DMS 273 (cell line): ENCODE data around the gene EGFLAM.

ENCODE experiments used
- DNase-seq: peaks from one replicate; lab custom pipeline; 2025; ENCODE audit not compliant: unreplicated experiment; lab: John Stamatoyannopoulos, UW

Gene EGFLAM

DNA sequence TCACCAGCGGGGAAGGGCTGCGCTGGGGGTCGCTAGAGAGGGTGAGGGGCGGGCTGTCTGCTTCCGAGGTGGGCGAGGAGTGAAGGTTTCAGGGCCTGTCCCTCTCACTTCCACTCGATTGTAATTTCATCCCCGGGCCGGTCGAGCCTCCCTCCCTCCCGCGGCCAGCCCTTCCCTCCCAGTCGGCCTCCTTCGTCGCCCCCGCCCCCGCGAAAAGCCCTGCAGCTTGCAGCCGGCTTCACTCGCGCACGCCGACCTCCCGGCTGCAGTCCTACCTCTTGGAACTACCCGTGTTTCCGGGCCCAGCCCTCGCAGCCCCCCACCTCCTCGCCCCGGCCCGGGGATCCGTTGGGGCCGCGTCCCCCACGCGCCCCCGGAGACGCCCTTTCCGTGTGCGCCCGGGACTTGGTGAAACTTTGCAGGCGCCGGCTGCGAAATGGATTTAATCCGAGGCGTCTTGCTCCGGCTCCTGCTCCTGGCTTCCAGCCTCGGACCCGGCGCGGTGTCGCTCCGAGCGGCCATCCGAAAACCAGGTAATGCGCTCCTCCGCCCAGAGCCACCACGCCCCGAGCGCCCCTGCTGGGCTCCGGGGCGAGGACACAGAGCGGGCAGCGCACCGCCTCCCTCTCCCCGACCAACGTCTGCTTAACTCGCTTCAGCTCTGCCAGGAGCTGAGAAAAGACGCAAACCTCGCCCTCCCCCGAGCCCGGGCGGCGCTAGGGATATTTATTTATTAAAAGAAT lies at the start of gene EGFLAM:
Gene EGFLAM (plus strand): TSS at position 241 of the 743 bp plus-strand sequence. CDS start 196 bp downstream, at position 437.
- DNase-seq = peak; percentile 85

GRCh38 chr5:38208782-38209378 lies 49.5 kb upstream of the EGFLAM start:
- DNase-seq = peak; percentile 80

DNA sequence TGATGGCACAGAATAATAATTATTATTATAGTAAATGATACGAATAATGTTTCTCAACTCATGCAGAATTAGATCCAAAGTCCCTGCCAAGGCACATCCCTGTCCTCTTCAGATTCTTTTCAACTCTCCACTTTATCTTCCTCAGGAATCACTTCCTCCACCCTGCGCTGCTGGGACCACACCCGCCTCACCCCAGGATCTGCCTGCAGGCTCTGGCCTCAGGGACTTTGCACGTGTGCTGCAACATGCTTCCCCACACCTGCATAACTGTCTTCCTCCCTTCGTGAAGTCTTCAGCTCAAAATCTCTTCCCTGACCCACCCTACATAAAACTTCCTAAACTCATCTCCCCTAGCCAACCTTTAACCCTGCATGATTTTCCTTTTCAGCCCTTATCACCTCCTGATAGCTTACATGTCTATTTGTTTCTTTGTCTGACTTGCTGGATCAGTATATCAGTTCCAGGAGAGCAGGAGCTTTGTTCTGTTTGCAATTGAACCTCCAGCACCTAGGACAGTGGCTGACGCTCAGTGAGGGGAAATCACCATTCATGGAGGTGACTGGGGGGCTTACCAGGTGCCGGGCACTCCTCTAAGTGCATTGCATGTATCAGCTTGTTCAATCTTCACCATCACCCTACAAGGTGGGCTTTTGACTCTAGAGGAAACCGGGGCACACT lies 47.5 kb upstream of the EGFLAM start:
- no peak for DNase-seq

GRCh38 chr5:38211354-38211710 lies 47.0 kb upstream of the EGFLAM start:
- no peak for DNase-seq

GRCh38 chr5:38212307-38212706 lies 46.1 kb upstream of the EGFLAM start:
- no peak for DNase-seq

GRCh38 chr5:38226091-38226490 lies 32.3 kb upstream of the EGFLAM start:
- no peak for DNase-seq

GRCh38 chr5:38228914-38229313 lies 29.4 kb upstream of the EGFLAM start:
- no peak for DNase-seq

- no peak for DNase-seq
These were observed 23.6 kb upstream of the EGFLAM start for GRCh38 chr5:38234737-38235136.

DNA sequence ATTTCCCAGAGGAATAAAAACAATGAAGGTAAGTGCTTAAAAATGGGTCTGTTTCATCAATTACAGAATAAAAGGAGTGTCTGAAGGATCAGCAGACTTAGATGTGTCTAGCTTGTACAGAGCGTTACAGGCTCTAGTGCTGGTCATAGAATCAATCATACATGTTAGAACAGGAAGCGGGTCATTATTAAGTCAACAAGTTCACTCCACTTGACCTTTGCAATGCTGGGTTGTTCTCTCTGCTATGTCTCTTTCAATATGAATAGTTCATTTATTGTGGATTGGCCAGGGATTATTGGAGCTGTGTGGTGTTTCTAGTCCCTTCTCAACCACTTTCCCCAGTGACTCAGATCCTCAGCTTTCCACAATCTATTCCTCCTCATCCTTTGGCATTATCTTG lies 20.7 kb upstream of the EGFLAM start:
- no peak for DNase-seq

- no peak for DNase-seq
These were observed 18.1 kb upstream of the EGFLAM start for GRCh38 chr5:38240212-38240611.

GRCh38 chr5:38241655-38242054 lies 16.7 kb upstream of the EGFLAM start:
- DNase-seq = no peak

DNA sequence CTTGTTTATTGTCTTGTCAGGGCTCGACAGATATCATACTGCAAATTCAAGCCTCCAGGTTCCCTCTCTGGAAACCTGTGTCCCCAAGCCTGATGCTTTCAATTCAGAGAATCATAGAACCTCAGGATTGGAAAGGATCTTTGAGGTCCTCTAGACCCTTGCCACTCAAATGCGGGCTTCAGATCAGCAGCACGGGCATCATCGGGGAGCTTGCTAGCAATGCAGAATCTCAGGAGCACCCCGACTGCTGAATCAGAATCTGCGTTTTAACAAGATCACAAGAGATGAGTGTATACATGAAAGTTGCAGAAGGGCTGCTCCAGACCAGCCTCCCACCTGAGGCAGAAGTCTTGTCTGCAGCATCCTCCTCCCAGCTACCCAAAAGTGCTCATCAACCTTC lies 13.1 kb upstream of the EGFLAM start:
- no peak for DNase-seq

- DNase-seq = no peak
These were observed 9.1 kb upstream of the EGFLAM start for GRCh38 chr5:38249301-38249700.

DNA sequence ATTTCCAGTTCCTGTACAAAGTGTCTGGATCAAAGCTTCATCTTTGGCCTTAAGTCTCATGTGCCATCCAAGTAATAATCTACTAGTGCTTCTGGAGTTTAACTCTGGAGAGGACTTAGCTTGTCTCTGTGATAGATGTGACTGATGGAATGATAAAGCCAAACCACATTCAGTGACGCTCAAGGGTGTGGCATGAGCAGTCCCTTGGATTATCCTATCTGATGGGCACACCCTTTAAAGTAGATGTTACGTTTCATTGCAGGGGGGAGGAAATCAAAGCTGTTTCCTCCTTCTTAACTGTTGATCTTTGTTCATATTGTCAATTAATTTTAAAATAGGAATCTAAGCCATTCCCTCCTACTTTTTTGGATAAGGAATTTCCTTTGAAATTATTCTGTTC lies 8.5 kb upstream of the EGFLAM start:
- no peak for DNase-seq

DNA sequence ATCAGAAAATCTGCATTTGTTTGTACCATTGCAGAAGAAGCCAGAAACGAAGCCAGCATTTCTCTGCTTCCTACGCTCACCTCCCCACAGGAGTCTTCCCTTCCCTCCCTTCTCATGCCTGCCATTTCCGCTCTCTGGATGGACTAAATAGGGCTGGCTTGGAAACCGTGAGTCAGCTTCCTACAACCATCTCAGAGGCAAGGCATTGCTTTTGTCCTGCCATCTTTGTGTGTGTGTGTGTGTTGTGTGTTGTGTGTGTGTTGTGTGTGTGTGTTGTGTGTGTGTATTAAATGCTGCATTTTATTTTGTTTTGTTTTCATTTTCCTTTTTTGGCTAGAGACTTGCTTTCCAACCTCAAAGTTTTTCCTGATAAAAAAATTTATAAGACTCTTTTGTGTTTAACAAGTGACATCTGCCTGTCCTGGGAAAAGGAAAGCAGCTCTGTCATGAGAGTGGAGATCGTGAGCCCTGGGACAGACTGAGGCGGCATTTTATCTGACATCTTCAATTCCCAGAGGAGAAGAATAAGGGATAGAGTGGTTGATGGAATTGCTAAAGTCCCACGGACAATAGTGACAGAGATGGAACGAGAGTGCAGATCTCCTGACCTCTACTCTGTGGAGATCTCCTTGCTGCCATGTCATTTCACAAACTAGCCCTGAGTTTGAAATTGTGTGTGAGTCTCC lies 7.5 kb upstream of the EGFLAM start:
- no peak for DNase-seq

- no peak for DNase-seq
These were observed 4.6 kb upstream of the EGFLAM start for GRCh38 chr5:38253759-38254158.

- no peak for DNase-seq
These were observed 884 bp upstream of the EGFLAM start for GRCh38 chr5:38257308-38258041.

DNA sequence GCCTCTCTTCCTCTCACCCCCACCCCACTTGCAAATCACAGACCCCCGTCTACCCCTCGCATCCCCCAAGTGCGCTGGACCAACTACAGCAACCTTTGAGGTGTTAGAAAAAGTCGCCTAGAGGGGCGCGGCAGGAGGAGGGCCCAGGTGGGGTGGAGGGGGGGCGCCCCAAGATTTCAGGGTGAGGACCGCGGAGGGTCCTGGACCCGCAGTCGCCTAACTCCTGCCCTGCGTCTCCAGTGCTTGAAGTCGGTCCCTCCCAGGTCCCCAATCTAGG lies 379 bp upstream of the EGFLAM start:
- no peak for DNase-seq

GRCh38 chr5:38259062-38259808 lies 876 bp downstream of the EGFLAM start:
- DNase-seq = peak; percentile 59

GRCh38 chr5:38259809-38260160 lies 1.4 kb downstream of the EGFLAM start:
- no peak for DNase-seq

- no peak for DNase-seq
These were observed 5.6 kb downstream of the EGFLAM start for GRCh38 chr5:38263983-38264382.
